H9 (cell line): Measurements from ENCODE around the gene NCEH1. TPM values are rescaled to one million over a fixed set of nuclear protein-coding genes. Genes with fewer than 3 reads are reported as not detected.

Source experiments
- DNase-seq: peaks from one replicate; pipeline ENCODE4 v3.0.0-alpha.2; 2017
- H2AFZ ChIP-seq: one replicate; pipeline ENCODE4 v1.6.1; 2013; ENCODE audit warnings: mild to moderate bottlenecking, low read length, control low read depth, moderate library complexity
- H2AK5ac ChIP-seq: 2 replicates; pipeline ENCODE4 v1.6.1; 2013; ENCODE audit warnings: low read length, control low read depth, mixed read lengths; ENCODE audit not compliant: insufficient read length
- H2BK120ac ChIP-seq: one replicate; pipeline ENCODE4 v1.6.1; 2013; ENCODE audit warnings: low read depth, mild to moderate bottlenecking, low read length, control low read depth, inconsistent platforms; ENCODE audit not compliant: poor library complexity, severe bottlenecking
- H2BK12ac ChIP-seq: 2 replicates; pipeline ENCODE4 v1.6.1; 2013; ENCODE audit warnings: low read length, control low read depth, mixed read lengths, low read depth; ENCODE audit not compliant: insufficient read length
- H2BK15ac ChIP-seq: 2 replicates; pipeline ENCODE4 v1.6.1; 2013; ENCODE audit warnings: low read depth, low read length, control low read depth
- H2BK20ac ChIP-seq: one replicate; pipeline ENCODE4 v1.6.1; 2013; ENCODE audit warnings: low read depth, mild to moderate bottlenecking, low read length, control low read depth, inconsistent platforms; ENCODE audit not compliant: poor library complexity, severe bottlenecking
- H2BK5ac ChIP-seq: 2 replicates; pipeline ENCODE4 v1.6.1; 2013; ENCODE audit warnings: low read length, control low read depth, mixed read lengths; ENCODE audit not compliant: insufficient read length
- H3K14ac ChIP-seq: 2 replicates; pipeline ENCODE4 v1.6.1; 2013; ENCODE audit warnings: low read length, control low read depth; ENCODE audit not compliant: insufficient read depth
- H3K18ac ChIP-seq: 2 replicates; pipeline ENCODE4 v1.6.1; 2013; ENCODE audit warnings: low read depth, mild to moderate bottlenecking, mixed read lengths, low read length, control low read depth; ENCODE audit not compliant: insufficient read length
- H3K23ac ChIP-seq: 2 replicates; pipeline ENCODE4 v1.6.1; 2013; ENCODE audit warnings: low read length, control low read depth, mixed read lengths, low read depth; ENCODE audit not compliant: insufficient read length
- H3K23me2 ChIP-seq: 2 replicates; pipeline ENCODE4 v1.6.1; 2013; ENCODE audit warnings: low read depth, mild to moderate bottlenecking, mixed read lengths, low read length, control low read depth; ENCODE audit not compliant: insufficient read length, poor library complexity, severe bottlenecking
- H3K27ac ChIP-seq: 2 replicates; pipeline ENCODE4 v1.5.1; 2013; ENCODE audit warnings: low read length, control low read depth, mixed read lengths, low read depth; ENCODE audit not compliant: insufficient read length
- H3K27me3 ChIP-seq: 2 replicates; pipeline ENCODE4 v1.6.1; 2013; ENCODE audit warnings: low read length, control low read depth, inconsistent platforms; ENCODE audit not compliant: insufficient read depth
- H3K4ac ChIP-seq: 2 replicates; pipeline ENCODE4 v1.6.1; 2013; ENCODE audit warnings: low read depth, mild to moderate bottlenecking, control low read depth, inconsistent platforms, low read length, moderate library complexity
- H3K4me1 ChIP-seq: 2 replicates; pipeline ENCODE4 v1.6.1; 2013; ENCODE audit warnings: low read length, control low read depth, inconsistent platforms; ENCODE audit not compliant: insufficient read depth
- H3K4me2 ChIP-seq: 2 replicates; pipeline ENCODE4 v1.6.1; 2013; ENCODE audit warnings: low read length, control low read depth, mixed read lengths; ENCODE audit not compliant: insufficient read length, insufficient read depth
- H3K56ac ChIP-seq: 2 replicates; pipeline ENCODE4 v1.6.1; 2013; ENCODE audit warnings: low read depth, mild to moderate bottlenecking, mixed read lengths, low read length, control low read depth; ENCODE audit not compliant: insufficient read length
- H3K79me1 ChIP-seq: 2 replicates; pipeline ENCODE4 v1.6.1; 2013; ENCODE audit warnings: low read depth, mild to moderate bottlenecking, moderate library complexity, low read length, control low read depth, inconsistent platforms; ENCODE audit not compliant: insufficient read depth, poor library complexity, severe bottlenecking
- H3K79me2 ChIP-seq: 2 replicates; pipeline ENCODE4 v1.6.1; 2013; ENCODE audit warnings: low read length, control low read depth, inconsistent platforms; ENCODE audit not compliant: insufficient read depth
- H3K9ac ChIP-seq: 2 replicates; pipeline ENCODE4 v1.6.1; 2013; ENCODE audit warnings: low read length, control low read depth, mixed read lengths; ENCODE audit not compliant: insufficient read length; ENCODE audit errors: extremely low read depth
- H3K9me3 ChIP-seq: one replicate; pipeline ENCODE4 v1.6.1; 2013; ENCODE audit warnings: low read depth, low read length, inconsistent platforms; ENCODE audit not compliant: control insufficient read depth
- H3T11ph ChIP-seq: one replicate; pipeline ENCODE4 v1.6.1; 2013; ENCODE audit warnings: mild to moderate bottlenecking, low read length, control low read depth, inconsistent platforms
- H4K20me1 ChIP-seq: one replicate; pipeline ENCODE4 v1.6.1; 2013; ENCODE audit not compliant: control insufficient read depth, insufficient read length, insufficient read depth
- H4K5ac ChIP-seq: 2 replicates; pipeline ENCODE4 v1.6.1; 2013; ENCODE audit warnings: low read depth, mild to moderate bottlenecking, mixed read lengths, low read length, control low read depth; ENCODE audit not compliant: insufficient read length
- H4K8ac ChIP-seq: replicated peaks from 2 replicates; pipeline ENCODE4 v1.6.1; 2013; ENCODE audit warnings: low read length, control low read depth, mixed read lengths, low read depth; ENCODE audit not compliant: insufficient read length
- H4K91ac ChIP-seq: 2 replicates; pipeline ENCODE4 v1.6.1; 2013; ENCODE audit warnings: low read depth, mild to moderate bottlenecking, moderate library complexity, mixed read lengths, low read length, control low read depth; ENCODE audit not compliant: insufficient read length
- H3K27ac Mint-ChIP-seq, 3 experiments: 2 replicates in 2 of 3; 3 replicates in 1 of 3; pipeline ENCODE4 v1.8.0; 2020 to 2021; ENCODE audit warnings: mixed read lengths in 3 of 3, mild to moderate bottlenecking in 1 of 3, moderate library complexity in 1 of 3
- H3K27me3 Mint-ChIP-seq: 2 replicates; pipeline ENCODE4 v1.8.0; 2021; ENCODE audit warnings: low read depth, mild to moderate bottlenecking, moderate library complexity, mixed read lengths
- H3K36me3 Mint-ChIP-seq, 3 experiments: 2 replicates in 2 of 3; 3 replicates in 1 of 3; pipeline ENCODE4 v1.8.0; 2020 to 2021; ENCODE audit warnings: low read depth in 3 of 3, mixed read lengths in 3 of 3; ENCODE audit not compliant: insufficient read depth in 1 of 3
- H3K4me1 Mint-ChIP-seq, 2 experiments: 2 replicates each; pipeline ENCODE4 v1.8.0; 2020; ENCODE audit warnings: mixed read lengths in 2 of 2
- H3K4me3 Mint-ChIP-seq, 2 experiments: 2 replicates in 1 of 2; 3 replicates in 1 of 2; pipeline ENCODE4 v1.8.0; 2020 to 2021; ENCODE audit warnings: mild to moderate bottlenecking in 2 of 2, mixed read lengths in 2 of 2, moderate library complexity in 1 of 2
- H3K9me3 Mint-ChIP-seq, 2 experiments: 2 replicates in 1 of 2; 3 replicates in 1 of 2; pipeline ENCODE4 v1.8.0; 2020; ENCODE audit warnings: mild to moderate bottlenecking in 2 of 2, mixed read lengths in 2 of 2, moderate library complexity in 1 of 2
- CTCF ChIP-seq: fragments of 200-600 bp; sonication (generic); conservative IDR thresholded peaks from 3 replicates; pipeline ENCODE4 v1.8.0; 2021; ENCODE audit warnings: antibody characterized with exemption, mild to moderate bottlenecking
- WGBS: extraction: QIAGEN DNeasy Blood & Tissue Kit; methylation state at CpG from one replicate; pipeline ENCODE4 v1.1.7; 2013; ENCODE audit warnings: missing lambda C conversion rate, low lambda C conversion rate, mixed read lengths; ENCODE audit not compliant: insufficient read length; ENCODE audit errors: extremely low coverage; 5-methylcytosine and 5-hydroxymethylcytosine counted together
- total RNA-seq: library from RNA; stranded (reverse); gene quantifications from 2 replicates; pipeline ENCODE4 v1.2.1, GENCODE V29; 2021

Gene NCEH1
- total RNA-seq, 1 experiment from 2014 or later: 2.3 TPM

GRCh38 chr3:172600644-172601065, 110.2 kb downstream of the NCEH1 start:
- no peak overlapping the region for H3T11ph ChIP-seq
- H3K36me3 Mint-ChIP-seq: 0 out of 7 replicates have a peak, but pooled peaks cover 0 to 2% (median 0%) of the 10 kb centered on the region in 3 experiments
- H3K9me3 ChIP-seq: no peaks in the 10 kb centered on the region
- H2BK12ac ChIP-seq: no peak overlapping the region
- no peak overlapping the region for H2BK20ac ChIP-seq
- no peaks in the 10 kb centered on the region for H3K79me2 ChIP-seq
- H3K56ac ChIP-seq: no peak overlapping the region
- H4K91ac ChIP-seq: no peak overlapping the region
- no peaks in the 10 kb centered on the region for H3K23me2 ChIP-seq
- peaks cover 0 to 2% of the 10 kb centered on the region in 2 experiments; a peak in 1 of 4 replicates for H3K4me1 Mint-ChIP-seq
- H4K8ac ChIP-seq: no peak overlapping the region
- no peak overlapping the region for H4K5ac ChIP-seq
- no peak overlapping the region for H2BK15ac ChIP-seq
- H3K9ac ChIP-seq: no peak overlapping the region
- no peak overlapping the region for H2BK120ac ChIP-seq
- H3K27me3 ChIP-seq: no peaks in the 10 kb centered on the region
- H3K79me1 ChIP-seq: no peaks in the 10 kb centered on the region
- no peak overlapping the region for H2AK5ac ChIP-seq
- H3K18ac ChIP-seq: no peak overlapping the region
- H3K27ac Mint-ChIP-seq: no peak overlapping the region
- H3K4me1 ChIP-seq: no peaks in the 10 kb centered on the region
- no CpG with 5 or more reads among the region's 3 CpGs for WGBS
- TF ChIP-seq CTCF: no peak
- H4K20me1 ChIP-seq: no peaks in the 10 kb centered on the region
- no peak overlapping the region for H3K4me2 ChIP-seq
- no peak overlapping the region for H3K27ac ChIP-seq
- H2AFZ ChIP-seq: no peak overlapping the region
- no peak overlapping the region for H3K4ac ChIP-seq
- no peaks in the 10 kb centered on the region for H3K27me3 Mint-ChIP-seq
- H2BK5ac ChIP-seq: no peak overlapping the region
- H3K9me3 Mint-ChIP-seq: no peaks in the 10 kb centered on the region; a peak in 1 of 5 replicates
- H3K4me3 Mint-ChIP-seq: no peak overlapping the region
- no peak for DNase-seq
- H3K14ac ChIP-seq: no peak overlapping the region
- no peak overlapping the region for H3K23ac ChIP-seq
